Measurements from ENCODE around the gene MCRIP2.
A peak's percentile ranks its signal among the peaks of the same experiment; 100 is the strongest.

The MCRIP2 gene

DNA sequence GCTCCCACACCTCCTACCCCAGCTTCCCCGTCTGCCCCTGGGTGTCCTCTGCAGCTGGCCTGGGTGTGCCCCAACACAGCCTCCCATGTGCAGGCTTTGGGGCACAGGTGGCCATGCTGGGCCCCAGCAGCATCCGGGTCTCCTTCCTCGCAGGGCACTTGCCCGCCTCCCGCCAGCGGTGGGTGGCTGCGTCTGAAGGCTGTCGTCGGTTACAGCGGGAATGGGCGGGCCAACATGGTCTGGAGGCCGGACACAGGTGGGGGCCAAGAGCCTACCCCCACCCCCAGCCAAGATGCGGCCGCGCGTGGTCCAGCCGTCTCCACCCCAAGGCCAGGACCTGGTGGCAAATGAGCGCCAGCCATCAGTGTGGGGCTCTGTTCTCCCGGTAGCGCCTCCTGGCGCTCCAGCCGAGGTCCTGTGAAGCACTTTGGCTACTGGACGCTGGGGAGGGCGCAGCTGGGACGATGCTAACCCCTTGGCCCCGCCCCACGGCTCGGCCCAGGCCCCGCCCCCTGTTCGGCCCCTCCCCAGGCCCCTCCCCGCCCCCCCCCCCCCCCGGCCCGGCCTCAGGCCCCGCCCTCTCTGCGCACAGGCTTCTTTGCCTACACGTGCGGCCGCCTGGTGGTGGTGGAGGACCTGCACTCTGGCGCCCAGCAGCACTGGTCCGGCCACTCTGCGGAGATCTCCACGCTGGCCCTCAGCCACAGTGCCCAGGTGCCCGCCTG is 19.0 kb downstream of the MCRIP2 start:
- TF ChIP-seq, protein P1, sequence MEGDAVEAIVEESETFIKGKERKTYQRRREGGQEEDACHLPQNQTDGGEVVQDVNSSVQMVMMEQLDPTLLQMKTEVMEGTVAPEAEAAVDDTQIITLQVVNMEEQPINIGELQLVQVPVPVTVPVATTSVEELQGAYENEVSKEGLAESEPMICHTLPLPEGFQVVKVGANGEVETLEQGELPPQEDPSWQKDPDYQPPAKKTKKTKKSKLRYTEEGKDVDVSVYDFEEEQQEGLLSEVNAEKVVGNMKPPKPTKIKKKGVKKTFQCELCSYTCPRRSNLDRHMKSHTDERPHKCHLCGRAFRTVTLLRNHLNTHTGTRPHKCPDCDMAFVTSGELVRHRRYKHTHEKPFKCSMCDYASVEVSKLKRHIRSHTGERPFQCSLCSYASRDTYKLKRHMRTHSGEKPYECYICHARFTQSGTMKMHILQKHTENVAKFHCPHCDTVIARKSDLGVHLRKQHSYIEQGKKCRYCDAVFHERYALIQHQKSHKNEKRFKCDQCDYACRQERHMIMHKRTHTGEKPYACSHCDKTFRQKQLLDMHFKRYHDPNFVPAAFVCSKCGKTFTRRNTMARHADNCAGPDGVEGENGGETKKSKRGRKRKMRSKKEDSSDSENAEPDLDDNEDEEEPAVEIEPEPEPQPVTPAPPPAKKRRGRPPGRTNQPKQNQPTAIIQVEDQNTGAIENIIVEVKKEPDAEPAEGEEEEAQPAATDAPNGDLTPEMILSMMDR (IDR thresholded peaks at IDR 0.05; ENCODE audit: control extremely low read depth, extremely low read depth, low read depth, missing control alignments): peak; percentile 54
- POLR2A ChIA-PET: no interaction called here

DNA sequence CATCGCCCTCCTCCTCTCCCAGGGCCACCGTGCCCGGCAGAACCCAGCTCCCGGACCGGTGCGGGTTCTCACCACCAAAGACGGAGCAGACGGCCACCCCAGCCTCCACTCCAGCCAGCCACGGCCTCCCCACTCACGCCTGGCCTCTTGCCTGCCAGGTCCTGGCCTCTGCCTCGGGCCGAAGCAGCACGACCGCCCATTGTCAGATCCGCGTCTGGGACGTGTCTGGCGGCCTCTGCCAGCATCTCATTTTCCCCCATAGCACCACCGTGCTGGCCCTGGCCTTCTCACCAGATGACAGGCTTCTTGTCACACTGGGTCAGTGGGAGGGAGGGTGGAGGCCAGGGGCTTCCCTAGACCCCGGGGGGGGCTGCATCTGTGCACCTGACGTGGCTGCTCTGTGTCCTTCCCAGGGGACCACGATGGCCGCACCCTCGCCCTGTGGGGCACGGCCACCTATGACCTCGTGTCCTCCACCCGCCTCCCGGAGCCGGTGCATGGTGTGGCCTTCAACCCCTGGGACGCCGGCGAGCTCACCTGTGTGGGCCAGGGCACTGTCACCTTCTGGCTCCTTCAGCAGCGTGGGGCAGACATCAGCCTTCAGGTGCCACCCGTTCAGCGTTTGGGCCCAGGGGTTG is 19.7 kb downstream of the MCRIP2 start:
- ChIA-PET CTCF (interaction anchor here (1.0 to 7.3 kb wide), 3 partner anchors 11 to 25 kb away, joined by 3 to 57 read pairs (median 12); partner anchors contain the start of genes METTL26, STUB1 and WDR90), POLR2A (no interaction called here)
- DNase-seq (ENCODE audit: extremely low spot score): no peak
- TF ChIP-seq, protein P1 (IDR thresholded peaks at IDR 0.05; ENCODE audit: control extremely low read depth, extremely low read depth, low read depth, missing control alignments): no peak

More for the DNA sequence above, 19.0 kb downstream of the MCRIP2 start:
- CTCF ChIA-PET: interaction anchor here (3.0 to 7.3 kb wide), 2 partner anchors 10 to 21 kb away, joined by 12 to 57 read pairs; partner anchors contain the start of genes STUB1 and WDR90
- DNase-seq (ENCODE audit: extremely low spot score): peak; percentile 95

DNA sequence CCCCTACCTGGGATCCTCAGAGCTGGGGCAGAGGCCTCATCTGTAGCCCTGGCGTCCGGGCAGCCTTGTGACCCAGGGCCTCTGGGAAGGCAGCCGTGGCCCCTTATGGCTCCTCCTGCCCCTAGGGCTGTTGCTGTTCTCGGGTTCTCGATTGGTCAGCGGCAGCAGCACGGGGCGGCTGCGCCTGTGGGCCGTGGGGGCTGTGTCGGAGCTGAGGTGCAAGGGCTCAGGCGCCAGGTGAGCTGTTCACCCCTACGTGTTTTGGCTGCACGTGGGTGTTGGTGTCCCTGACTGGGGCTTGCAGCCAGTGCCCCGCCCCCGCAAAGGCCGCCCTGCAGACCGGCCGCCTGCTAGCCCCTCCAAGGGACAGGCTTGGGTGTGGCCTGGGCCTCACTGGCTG is 20.5 kb downstream of the MCRIP2 start:
- DNase-seq (ENCODE audit: extremely low spot score): no peak
- POLR2A ChIA-PET: no interaction called here
- CTCF ChIA-PET: interaction anchor here (1.0 to 7.3 kb wide), 3 partner anchors 12 to 26 kb away, joined by 3 to 57 read pairs (median 3); partner anchors contain the start of genes METTL26, RHBDL1 and WDR90
- TF ChIP-seq, protein P1 (IDR thresholded peaks at IDR 0.05; ENCODE audit: control extremely low read depth, extremely low read depth, low read depth, missing control alignments): no peak

DNA sequence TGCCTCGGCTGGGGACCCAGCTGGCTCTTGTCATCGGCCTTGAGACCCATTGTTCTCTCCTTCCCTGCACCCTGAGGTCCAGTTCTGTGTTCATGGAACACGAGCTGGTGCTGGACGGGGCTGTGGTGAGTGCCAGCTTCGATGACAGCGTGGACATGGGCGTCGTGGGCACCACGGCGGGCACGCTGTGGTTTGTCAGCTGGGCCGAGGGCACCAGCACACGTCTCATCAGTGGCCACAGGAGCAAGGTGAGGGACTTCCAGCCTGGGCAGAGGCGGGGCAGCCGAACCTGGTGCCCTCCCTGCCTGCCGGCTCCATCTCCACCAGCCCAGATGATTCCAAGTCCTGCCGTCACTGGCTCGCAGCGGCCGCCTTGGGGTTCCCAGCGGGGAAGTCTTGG is 21.0 kb downstream of the MCRIP2 start:
- DNase-seq (ENCODE audit: extremely low spot score): no peak
- TF ChIP-seq, protein P1 (IDR thresholded peaks at IDR 0.05; ENCODE audit: control extremely low read depth, extremely low read depth, low read depth, missing control alignments): no peak
- ChIA-PET CTCF (interaction anchor here (1.2 to 7.3 kb wide), 3 partner anchors 12 to 18 kb away, joined by 3 to 57 read pairs (median 3); partner anchors contain the start of genes RHBDL1, STUB1 and WDR90), POLR2A (no interaction called here)

DNA sequence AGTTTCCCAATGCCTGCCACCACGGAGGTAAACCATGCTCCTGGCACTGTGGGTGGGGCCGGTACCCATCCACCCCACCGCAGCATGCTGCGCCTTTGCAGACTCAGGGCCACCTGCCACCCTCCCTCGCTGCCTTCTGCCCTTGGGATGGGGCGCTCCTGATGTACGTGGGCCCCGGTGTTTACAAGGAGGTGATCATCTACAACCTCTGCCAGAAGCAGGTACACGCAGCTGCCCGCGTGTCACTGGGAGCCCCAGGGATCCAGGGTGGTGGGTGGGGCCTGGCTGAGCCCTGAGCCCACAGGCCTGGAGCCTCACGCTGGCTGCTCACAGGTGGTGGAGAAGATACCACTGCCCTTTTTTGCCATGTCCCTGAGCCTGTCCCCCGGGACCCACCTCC is 24.9 kb downstream of the MCRIP2 start:
- DNase-seq (ENCODE audit: extremely low spot score): no peak
- TF ChIP-seq, protein P1 (IDR thresholded peaks at IDR 0.05; ENCODE audit: control extremely low read depth, extremely low read depth, low read depth, missing control alignments): no peak
- POLR2A ChIA-PET: no interaction called here
- CTCF ChIA-PET: interaction anchor here (1.2 to 5.5 kb wide), 2 partner anchors 10 to 13 kb away, joined by 4 to 28 read pairs; partner anchors contain the start of gene STUB1

DNA sequence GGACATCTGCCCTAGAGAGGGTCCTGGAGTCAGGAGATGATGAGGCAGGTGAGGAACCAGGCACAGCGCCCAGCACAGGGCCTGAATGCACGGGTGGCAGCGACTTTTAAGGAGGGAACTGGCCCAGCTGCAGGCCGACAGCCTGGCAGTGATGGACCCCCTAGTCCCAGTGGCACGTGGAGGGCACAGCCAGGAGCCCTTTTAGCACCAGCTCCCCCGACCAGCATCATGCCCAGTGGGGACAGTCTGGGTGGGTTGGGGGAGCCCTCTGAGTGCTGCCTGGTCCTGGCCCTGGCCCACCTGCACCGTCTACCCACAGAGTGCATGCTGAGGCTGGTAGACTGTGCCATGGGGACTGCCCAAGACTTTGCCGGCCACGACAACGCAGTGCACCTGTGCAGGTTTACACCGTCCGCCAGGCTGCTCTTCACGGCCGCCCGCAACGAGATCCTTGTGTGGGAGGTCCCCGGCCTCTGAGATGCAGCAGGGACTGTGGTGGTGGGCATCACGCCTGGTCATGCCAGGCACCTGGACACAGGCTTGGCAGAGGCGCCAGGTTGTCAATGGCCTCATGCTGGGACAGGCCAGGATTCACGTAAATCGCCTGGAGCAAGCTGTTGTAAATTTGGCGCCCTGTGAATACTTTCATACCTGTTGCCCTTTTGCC is 25.6 kb downstream of the MCRIP2 start:
- ChIA-PET CTCF (interaction anchor here (0.6 to 5.5 kb wide), 9 partner anchors 8 to 48 kb away, joined by 3 to 28 read pairs (median 3); partner anchors contain the start of genes METRN, STUB1 and WDR90), POLR2A (interaction anchor here (1.1 kb wide), 1 partner anchor 13 kb away, joined by 4 read pairs; the partner anchor contains the start of gene STUB1)
- DNase-seq (ENCODE audit: extremely low spot score): no peak
- TF ChIP-seq, protein P1 (IDR thresholded peaks at IDR 0.05; ENCODE audit: control extremely low read depth, extremely low read depth, low read depth, missing control alignments): no peak
